GM19193 (cell line): ENCODE data around the gene CPS1.

ENCODE experiments used
- POLR2A ChIP-seq: IDR thresholded peaks from 4 replicates; pipeline ENCODE4 v1.6.1; 2011; ENCODE audit not compliant: insufficient read depth, insufficient read length; ENCODE audit errors: extremely low read depth

Gene CPS1

DNA sequence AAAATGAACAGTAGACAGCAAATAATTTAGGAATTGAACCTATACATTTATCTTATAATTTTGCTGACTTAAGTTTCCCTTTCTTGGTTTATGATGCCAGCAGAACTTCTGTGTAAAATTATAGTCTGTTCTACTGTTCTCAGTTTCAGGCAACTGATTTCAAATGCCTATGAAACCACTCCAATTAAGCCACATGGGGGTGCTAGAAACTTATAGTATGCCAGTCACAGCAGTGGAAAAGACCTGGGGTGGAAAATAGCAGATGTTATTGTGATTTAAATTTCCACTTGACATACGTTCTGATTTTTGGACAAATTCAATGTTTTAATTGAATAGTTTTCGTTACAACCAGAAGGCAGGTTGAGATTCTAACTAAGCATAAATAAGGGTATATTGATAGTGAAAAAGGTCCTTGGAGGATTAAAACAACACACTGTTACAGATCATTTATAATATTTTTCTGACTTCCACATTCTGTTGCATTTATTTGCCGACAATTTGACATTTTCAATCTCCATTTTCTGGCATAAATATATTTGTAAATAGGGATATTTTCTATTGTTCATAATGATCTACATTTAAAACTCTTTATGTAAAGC is 61.4 kb downstream of the CPS1 start:
- no peak for TF ChIP-seq POLR2A

GRCh38 chr2:210620456-210620855 is 64.1 kb downstream of the CPS1 start:
- no peak for TF ChIP-seq POLR2A

- TF ChIP-seq POLR2A, result no peak
These were observed 67.1 kb downstream of the CPS1 start for GRCh38 chr2:210623506-210623905.

DNA sequence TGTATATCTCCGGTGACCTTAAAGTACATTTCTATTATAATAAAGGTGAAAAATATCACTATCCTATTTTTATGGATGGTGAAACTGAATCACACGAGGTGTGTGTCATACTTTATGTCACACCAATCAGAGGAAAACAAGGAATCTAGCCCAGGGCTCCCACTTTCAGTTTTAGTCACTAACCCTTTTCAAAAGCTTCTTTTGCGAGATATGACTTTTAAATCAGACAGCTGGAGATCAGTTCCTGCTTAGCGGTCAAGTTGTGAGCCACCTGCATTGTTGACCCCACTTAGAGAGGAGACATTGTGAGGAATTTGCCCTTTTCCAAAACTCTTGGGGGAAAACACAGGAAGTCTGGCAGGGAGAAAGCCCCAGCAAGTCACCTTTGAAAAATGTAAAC is 70.5 kb downstream of the CPS1 start:
- TF ChIP-seq POLR2A, result no peak

- TF ChIP-seq POLR2A, result no peak
These were observed 74.6 kb downstream of the CPS1 start for GRCh38 chr2:210630873-210631560.

DNA sequence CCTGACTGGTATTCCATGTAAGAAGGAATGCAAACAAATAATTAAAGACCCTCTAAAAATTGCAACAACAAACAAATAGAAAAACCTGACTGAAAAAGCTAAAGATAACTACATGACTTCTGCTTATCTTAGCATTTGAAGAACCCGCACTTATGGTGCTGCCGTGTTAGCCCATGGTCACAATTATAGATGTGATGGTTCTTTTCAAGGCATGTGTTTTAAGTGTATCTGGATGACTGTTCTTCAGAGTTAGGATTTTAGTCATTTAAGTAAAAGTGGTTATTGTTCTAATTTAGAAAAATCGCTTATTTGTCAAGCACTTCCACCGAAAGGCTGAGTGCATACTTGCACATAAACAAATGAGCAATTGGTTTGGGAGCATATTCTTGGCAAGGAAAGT is 77.3 kb downstream of the CPS1 start:
- TF ChIP-seq POLR2A, result no peak

GRCh38 chr2:210635257-210635656 is 78.9 kb downstream of the CPS1 start:
- TF ChIP-seq POLR2A, result no peak

DNA sequence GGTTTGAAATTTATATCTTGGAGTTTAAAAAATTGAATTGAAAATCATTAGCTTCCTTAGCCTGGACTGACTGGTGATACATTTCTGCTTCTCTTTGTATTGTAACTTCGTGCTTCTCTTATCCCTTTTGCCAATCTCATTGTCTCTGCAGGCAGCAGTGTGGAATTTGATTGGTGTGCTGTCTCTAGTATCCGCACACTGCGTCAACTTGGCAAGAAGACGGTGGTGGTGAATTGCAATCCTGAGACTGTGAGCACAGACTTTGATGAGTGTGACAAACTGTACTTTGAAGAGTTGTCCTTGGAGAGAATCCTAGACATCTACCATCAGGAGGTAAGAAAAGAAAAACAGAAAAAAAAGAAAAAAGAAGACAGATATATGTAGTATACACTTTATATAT is 85.9 kb downstream of the CPS1 start:
- TF ChIP-seq POLR2A, result no peak

DNA sequence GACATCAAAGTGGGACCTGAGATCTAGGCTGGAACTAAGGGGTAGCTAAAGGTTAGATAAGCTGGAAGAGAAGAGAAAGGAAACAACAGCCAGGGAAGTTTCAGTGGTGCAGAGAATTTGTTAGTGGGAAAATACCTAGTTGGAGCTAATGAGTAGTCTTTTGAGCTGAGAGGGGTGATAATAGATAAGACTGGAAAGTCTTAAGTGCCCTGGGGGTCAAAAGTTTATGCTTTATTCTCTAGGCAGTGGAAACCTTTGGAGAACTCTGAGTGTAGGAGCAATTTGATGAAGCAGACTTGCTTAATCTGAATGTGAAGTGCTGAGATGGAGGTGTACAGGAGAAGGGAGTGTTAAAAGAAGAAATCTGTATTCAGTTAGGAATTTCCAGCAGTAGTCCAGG is 90.8 kb downstream of the CPS1 start:
- TF ChIP-seq POLR2A, result no peak

DNA sequence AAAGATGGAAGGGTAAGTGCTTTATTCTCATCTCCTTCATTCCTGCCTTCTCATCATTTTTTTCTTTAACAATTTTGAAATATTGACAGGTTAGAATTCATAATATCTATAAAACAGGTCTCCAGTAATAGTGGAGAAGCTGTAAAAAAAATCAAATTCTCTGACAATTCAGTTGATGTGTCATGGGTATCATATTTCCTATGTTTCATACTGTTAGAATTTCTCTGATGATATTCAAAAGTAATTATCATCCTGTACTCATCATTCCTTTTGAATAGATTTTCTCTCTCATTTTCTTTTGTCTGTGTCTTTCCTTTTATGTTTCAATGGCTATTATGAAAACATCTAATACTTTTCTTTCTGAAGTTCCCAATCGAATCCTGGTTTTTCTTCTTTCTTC is 97.7 kb downstream of the CPS1 start:
- TF ChIP-seq POLR2A, result no peak

GRCh38 chr2:210655229-210655975 is 99.0 kb downstream of the CPS1 start:
- TF ChIP-seq POLR2A, result no peak

DNA sequence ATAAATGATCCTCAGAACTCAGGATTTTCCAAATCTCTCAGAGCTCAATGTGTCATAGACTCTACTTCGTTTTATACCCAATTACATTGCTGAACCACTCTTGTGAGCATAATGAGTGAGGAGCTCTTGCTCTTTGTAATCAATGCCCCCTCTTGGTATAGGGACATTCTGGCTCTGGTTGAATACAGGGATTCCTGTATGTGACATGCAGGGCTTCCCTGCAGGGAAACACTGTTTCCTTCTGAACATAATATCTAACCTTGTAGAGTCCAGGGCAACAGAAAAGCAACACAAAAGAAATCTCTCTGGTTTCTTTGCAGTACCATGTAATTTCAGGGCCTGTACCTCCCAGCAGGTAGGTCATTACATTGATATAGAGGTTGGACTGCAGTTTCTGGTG is 101.5 kb downstream of the CPS1 start:
- no peak for TF ChIP-seq POLR2A

DNA sequence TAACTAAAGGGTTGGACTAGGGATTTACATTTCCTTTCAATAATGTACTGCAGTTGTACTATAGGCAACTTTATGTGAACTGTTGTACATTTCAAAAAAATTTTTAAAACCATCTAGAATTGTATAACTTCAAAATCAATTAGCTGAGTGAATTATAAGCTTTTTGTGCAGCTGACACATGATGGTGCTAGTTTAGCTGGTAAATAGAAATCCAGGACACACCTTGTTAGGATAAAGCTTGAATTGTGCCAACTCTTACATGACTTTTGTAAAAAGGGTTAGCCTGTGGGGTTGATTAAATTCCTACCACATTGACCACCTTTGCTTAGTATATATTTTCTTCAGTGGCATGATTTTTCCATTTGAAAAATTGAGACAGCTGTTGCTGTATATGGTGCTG is 104.4 kb downstream of the CPS1 start:
- no peak for TF ChIP-seq POLR2A

GRCh38 chr2:210662560-210662959 is 106.2 kb downstream of the CPS1 start:
- no peak for TF ChIP-seq POLR2A

- TF ChIP-seq POLR2A, result no peak
These were observed 107.3 kb downstream of the CPS1 start for GRCh38 chr2:210663631-210664089.

- no peak for TF ChIP-seq POLR2A
These were observed 111.3 kb downstream of the CPS1 start for GRCh38 chr2:210667711-210668110.
